22Rv1 (cell line): ENCODE data around the gene NEB.

Experiments
- ZFX ChIP-seq: fragments of 450-650 bp; IDR thresholded peaks from 2 replicates; pipeline ENCODE4 v1.6.1; 2017; ENCODE audit warnings: antibody characterized with exemption, borderline replicate concordance
- TF ChIP-seq, protein P1 (sequence below): fragments of 450-650 bp; IDR thresholded peaks from 2 replicates; pipeline ENCODE4 v1.5.1; 2017; ENCODE audit warnings: mild to moderate bottlenecking

GRCh38 chr2:151518802-151519201 lies 215.5 kb downstream of the NEB start:
- TF ChIP-seq, protein P1, sequence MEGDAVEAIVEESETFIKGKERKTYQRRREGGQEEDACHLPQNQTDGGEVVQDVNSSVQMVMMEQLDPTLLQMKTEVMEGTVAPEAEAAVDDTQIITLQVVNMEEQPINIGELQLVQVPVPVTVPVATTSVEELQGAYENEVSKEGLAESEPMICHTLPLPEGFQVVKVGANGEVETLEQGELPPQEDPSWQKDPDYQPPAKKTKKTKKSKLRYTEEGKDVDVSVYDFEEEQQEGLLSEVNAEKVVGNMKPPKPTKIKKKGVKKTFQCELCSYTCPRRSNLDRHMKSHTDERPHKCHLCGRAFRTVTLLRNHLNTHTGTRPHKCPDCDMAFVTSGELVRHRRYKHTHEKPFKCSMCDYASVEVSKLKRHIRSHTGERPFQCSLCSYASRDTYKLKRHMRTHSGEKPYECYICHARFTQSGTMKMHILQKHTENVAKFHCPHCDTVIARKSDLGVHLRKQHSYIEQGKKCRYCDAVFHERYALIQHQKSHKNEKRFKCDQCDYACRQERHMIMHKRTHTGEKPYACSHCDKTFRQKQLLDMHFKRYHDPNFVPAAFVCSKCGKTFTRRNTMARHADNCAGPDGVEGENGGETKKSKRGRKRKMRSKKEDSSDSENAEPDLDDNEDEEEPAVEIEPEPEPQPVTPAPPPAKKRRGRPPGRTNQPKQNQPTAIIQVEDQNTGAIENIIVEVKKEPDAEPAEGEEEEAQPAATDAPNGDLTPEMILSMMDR: no peak
- TF ChIP-seq ZFX: no peak
